Stimulated activated CD4-positive, alpha-beta T cell treated with anti-CD3 and anti-CD28 coated beads, Interleukin-15, amount 100 ng/mL, for 48 hours (primary cell): Measurements from ENCODE around the gene NDUFS7.
A peak's percentile ranks its signal among the peaks of the same experiment; 100 is the strongest.
"Not testable (repeated sequence)": the region's sequence is repeated elsewhere in the genome, so short reads cannot be mapped to it uniquely, and the experiment has no call there.

Experiments
- DNase-seq, 2 donors: peaks; one replicate each; pipeline ENCODE4 v3.0.0-alpha.2; 2020; ENCODE audit warnings: low read depth in 2 of 2

Gene NDUFS7

DNA sequence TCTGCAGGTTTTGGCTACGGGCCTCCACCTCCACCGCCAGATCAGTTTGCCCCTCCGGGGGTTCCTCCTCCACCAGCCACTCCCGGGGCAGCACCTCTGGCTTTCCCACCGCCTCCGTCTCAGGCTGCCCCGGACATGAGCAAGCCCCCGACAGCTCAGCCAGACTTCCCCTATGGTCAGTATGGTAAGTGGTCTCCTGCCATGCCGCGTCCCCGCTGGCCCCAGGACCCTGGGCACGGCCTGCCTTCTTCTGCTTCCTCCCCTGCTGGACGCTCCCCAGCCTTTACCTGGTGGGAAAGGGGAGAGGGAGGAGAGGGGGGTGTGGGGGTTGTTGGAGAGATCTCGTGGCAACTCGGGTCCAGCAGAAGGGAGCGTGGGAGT, 48.8 kb downstream of the NDUFS7 start:
- no peak for DNase-seq

DNA sequence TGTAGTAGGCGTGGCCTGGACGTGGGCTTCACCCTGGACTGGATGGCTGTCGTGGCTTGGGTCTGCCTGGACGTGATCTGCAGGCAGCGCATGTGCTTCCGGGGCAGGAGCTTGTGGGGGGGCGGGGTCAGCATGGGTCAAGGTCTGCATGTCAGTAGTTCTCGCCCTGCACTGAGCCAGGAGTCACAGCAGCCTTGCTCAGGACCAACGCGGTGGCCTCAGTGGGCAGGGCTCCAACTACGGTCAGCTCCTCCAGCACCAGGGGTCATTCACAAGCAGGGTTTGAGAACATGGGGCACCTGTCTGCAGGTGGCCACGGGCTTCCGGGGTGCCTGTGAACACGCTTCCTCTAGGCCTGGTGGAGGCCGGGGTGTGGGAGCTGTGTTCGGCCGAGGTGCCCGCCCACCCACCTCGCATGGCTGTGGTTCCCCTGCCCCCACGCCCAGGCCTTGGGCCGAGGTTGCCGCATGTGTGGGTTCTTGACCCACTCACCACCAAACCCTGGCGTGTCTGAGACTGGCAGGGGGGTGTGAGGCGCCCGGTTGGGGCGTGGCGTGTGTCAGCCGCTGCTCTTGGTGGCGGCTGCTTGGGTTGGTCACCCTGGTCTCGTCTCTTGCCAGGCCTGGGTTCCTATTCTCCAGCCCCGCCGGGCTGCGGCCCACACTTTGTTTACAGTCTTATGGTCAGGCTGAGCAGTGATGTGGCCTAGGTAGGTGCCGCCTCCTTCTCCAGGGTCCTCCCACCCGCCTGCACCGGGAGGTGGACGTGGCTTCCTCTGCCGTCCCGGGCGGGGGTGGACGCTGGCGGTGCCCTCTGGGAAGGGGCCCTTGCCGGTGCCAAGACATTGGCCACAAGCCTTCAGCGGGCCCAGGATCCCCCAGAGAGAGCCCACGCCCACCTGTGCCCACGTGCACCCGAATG, 49.7 kb downstream of the NDUFS7 start:
- DNase-seq = no peak

DNA sequence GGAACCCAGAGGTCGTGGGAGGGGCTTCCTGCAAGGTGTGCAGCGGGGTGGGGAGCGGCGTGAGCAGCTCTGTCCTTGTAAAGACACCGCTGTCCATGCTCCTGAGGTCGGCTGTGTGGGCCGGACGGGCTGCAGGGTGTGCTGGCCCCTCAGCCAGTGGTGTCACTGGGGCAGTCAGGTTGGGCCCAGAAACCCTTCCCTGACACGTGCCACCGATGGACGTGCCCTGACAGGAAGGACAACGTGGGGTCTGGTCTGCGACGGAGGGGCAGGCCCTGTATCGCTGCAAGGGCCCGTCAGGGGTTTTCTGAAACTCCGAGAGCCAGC, 50.3 kb downstream of the NDUFS7 start:
- DNase-seq = no peak

DNA sequence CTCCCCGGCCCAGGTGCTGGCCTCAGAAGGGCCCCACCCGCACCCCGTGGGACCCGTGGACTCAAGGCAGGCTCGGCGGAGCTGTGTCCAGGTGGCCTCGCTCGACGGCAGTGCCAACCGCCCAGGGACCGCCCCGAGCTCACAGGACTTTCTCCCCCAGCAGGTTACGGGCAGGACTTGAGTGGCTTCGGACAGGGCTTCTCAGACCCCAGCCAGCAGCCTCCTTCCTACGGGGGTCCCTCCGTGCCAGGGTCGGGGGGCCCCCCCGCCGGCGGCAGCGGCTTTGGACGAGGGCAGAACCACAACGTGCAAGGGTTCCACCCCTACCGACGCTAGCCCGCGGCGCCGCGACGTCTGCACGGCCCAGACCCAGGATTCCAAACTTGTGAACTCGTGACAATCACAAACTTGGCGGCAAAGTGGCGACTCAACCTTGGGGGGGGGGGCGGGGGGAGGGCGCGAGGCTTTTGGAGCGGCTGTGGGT, 50.9 kb downstream of the NDUFS7 start:
- no peak for DNase-seq

DNA sequence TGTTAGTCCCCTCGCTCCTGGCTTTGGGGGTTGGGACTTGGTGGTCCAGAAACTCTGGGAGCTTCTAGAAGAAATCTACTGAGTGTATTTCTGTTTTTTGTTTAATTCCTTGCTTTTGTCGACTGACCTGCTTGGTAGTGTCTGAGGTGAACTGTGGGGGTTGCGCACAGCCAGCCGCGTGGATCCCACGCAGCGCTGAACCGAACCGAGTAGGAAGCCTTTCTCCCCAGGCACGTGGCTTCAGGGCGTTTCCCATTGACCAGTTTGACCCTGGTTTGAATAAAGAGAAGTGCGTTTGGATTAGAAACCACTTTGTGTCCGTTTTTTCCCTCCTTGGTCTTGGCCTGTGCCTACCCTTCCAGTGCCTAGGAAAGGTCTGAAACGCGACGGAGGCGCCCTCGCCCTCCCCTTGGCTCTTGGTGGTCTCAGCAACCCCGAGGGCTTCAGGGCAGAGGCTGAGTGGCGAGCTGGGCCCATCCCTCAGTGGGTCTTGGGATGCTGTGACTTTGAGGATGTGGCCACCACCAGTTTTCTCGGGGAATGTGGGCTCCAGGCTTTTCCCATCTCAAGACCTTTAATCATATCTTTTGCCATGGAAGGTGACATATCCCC, 51.8 kb downstream of the NDUFS7 start:
- no peak for DNase-seq

DNA sequence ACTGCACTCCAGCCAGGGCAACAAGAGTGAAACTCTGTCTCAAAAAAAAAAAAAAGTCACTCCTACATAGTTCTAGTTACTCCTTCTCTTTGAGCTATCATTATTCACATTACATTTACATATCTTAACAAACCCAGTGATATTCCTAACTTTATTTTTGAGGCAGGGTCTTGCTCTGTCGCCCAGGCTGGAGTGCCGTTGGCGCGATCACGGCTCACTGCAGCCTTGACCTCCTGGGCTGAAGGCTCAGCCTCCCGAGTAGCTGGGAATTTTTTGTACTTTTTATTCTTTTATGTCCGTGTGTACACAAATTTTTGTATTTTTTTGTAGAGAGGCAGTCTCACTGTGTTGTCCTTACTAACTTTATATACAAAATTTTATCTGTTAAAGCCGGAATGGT, 53.9 kb downstream of the NDUFS7 start:
- DNase-seq = no peak

DNA sequence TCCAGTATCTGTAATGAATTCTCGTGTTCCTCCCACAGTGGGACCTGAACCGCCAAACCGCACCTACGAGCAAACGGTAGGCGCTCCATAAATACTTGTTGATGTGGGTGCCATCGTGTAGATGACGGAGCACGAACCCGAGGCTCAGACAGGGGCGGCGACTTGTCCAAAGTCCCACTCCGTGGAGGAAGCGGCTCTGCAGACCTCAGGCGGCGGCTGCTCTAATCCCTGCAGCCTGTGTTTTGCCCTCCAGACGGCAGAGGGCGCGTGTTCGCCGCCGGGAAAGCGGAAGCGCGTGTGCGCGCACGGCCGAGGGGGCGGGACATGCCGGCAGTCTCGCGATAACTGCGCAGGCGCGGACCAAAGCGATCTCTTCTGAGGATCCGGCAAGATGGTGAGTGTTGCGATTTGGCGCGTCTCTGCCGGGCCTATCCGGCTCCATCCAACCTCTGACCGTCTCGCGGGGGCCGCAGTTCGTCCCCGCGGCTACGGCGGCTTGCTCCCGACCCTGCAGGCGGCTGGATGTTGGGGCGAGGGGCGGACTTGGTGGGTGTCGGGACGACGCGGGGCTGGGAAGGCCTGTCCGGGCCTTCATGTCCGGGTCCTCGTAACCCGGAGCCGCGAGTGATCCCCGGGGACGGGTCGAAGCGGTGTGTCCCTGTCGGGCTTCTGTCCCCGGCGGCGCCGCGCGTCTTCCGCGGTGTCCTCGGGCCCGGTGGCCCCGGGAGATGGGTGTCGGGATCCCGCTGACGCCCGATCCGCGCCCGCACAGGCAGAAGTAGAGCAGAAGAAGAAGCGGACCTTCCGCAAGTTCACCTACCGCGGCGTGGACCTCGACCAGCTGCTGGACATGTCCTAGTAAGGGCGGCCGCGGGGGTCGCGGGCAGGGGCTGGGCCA, 54.6 kb downstream of the NDUFS7 start, which contains the start of gene RPS15:
TSS of gene RPS15 (plus strand) at position 362 of the 898 bp plus-strand sequence. CDS start at position 392, 30 bp downstream.
- peak; percentile 92 to 93 for DNase-seq

DNA sequence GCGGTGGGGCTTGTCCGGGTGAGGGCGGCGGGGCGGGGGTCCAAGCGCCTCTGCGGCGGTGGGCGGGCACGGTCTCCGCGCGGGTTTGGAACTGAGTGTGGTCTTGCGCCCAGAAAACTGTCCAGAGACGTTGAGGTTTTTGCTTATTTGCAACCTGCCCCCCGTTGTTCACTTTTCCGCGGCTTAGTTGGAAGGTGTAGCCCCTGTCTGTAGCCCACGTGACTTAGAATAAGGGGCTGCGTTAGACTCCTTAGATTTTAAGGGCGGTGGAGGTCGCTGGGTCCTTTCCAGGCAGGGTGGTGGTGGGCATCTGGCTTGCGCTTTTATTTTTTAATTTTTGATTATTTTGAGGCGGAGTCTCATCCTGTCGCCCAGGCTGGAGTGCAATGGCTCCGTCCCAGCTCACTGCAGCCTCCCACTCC, 55.2 kb downstream of the NDUFS7 start:
- DNase-seq = no peak

DNA sequence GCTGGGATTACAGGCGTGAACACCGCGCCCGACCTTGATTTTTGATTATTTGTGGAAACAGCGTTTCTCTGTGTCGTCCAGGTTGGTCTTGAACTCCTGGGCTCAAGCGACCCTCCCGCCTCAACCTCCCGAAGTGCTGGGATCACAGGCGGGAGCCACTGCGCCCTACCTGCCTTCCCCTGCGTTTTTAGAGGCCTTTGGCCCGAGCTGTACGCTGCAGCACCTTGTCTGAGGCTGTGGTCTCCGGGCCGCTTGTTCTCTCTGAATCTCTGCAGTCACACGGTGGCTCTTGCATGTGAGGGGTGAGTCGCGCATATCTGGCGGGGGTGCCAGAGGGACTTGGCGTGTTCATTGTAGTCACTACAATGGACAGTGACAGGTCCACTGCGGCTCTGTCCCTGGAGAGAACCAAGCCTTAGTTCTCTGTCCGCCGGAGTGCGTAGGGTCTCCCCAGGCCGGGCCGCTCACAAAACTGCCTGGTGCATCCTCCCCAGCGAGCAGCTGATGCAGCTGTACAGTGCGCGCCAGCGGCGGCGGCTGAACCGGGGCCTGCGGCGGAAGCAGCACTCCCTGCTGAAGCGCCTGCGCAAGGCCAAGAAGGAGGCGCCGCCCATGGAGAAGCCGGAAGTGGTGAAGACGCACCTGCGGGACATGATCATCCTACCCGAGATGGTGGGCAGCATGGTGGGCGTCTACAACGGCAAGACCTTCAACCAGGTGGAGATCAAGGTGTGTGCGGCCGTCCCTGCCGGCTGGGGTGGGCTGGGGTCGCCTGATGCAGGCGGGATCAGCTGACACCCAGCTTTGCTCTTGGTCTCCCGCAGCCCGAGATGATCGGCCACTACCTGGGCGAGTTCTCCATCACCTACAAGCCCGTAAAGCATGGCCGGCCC, 56.1 kb downstream of the NDUFS7 start:
- not testable (repeated sequence) for DNase-seq

DNA sequence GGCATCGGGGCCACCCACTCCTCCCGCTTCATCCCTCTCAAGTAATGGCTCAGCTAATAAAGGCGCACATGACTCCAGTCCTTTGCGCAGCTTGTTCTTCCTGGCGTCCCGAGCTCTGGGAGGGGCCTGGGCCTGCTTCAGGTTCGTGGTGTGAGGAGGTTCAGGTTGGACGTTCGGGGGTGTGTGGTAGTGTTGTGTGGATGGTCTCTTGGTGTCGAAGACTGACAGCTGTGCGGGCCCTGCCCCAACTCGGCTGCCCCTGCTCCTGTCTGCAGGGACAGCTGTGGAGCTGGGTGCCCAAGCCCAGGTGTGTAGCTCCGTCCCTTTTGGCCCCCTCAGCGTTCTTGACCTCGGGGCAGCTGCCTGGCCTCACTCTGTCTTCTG, 56.7 kb downstream of the NDUFS7 start:
- no peak for DNase-seq

DNA sequence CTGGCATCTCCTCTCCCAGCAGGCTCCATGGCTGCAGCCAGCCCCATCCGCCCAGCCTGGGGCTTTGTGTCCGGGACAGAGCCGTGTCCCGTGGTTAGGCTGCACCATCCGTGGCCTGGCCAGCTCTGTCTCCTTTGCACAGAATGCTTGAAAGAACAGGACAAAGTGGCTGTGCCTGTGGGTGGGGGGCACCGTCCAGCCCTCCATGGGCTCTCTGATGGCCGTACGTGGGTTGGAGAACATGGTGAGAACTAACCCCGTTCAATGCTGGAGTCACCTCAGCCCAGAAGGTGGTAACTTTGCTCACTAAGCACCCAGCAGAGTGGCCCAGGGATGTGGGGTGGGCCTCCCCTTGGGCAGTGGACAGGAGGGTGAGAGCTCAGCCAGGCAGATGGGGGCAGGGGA, 57.3 kb downstream of the NDUFS7 start:
- no peak for DNase-seq

DNA sequence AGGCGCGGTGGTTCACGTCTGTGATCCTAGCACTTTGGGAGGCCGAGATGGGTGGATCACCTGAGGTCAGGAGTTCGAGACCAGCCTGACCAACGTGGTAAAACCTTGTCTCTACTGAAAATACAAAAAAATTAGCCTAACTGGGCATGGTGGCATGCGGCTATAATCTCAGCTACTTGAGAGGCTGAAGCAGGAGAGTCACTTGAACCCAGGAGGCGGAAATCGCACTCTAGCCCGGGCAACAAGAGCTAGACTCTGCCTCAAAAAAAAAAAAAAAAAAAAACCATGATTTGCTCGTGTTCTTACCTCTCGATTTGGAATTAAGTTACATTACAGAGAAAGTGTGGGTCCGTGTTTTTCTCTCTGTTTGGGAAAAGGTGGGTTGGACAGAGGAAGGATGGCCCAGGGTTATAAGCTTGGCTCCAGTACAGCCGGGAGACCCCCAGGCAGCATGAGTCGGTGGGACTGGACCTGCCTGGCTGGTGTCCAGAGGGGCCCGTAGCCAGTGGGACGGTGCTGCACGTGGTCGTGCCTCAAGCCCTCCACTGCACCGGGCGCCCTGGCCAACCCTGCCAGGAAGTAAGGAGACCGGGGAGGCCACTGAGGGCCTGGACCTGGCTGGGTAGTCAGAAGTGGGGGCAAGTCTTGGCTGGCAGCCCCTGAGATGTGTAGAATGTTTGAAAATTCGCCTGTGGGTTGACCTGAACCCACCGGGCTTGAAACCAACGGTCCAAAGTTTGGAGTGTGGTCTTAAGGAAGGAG, 58.2 kb downstream of the NDUFS7 start:
- no peak for DNase-seq
